Large intestine (tissue), 3 donors: Measurements from ENCODE around the gene ZNF624. TPM values are rescaled to one million over a fixed set of nuclear protein-coding genes. Genes with fewer than 3 reads are reported as not detected.
"Not testable (repeated sequence)": the region's sequence is repeated elsewhere in the genome, so short reads cannot be mapped to it uniquely, and the experiment has no call there.

Source experiments
- DNase-seq, 2 donors: peaks; one replicate each; pipeline versions ENCODE4 v3.0.0 to v3.0.0-alpha.2; 2013
- H3K27ac ChIP-seq: one replicate; pipeline ENCODE4 v1.5.1; 2013; ENCODE audit warnings: low read length
- H3K27me3 ChIP-seq: 2 replicates; pipeline ENCODE4 v1.6.1; 2013; ENCODE audit warnings: low read length; ENCODE audit not compliant: control insufficient read depth, insufficient read depth
- H3K36me3 ChIP-seq: 2 replicates; pipeline ENCODE4 v1.6.1; 2013; ENCODE audit warnings: low read length; ENCODE audit not compliant: control insufficient read depth, insufficient read depth
- H3K4me1 ChIP-seq: one replicate; pipeline ENCODE4 v1.6.1; 2013; ENCODE audit warnings: low read length; ENCODE audit not compliant: control insufficient read depth, insufficient read depth
- H3K4me3 ChIP-seq: one replicate; pipeline ENCODE4 v1.5.1; 2013; ENCODE audit warnings: low read length
- H3K9me3 ChIP-seq: one replicate; pipeline ENCODE4 v1.6.1; 2013; ENCODE audit warnings: mild to moderate bottlenecking, low read depth, low read length, moderate library complexity; ENCODE audit not compliant: control insufficient read depth
- WGBS: methylation state at CpG from one replicate; pipeline ENCODE4 v1.1.5; 2013; ENCODE audit warnings: low lambda C conversion rate; ENCODE audit not compliant: insufficient coverage; 5-methylcytosine and 5-hydroxymethylcytosine counted together
- polyA plus RNA-seq: library from polyadenylated mRNA; unstranded; fragments of 120-200 nt; gene quantifications from one replicate; pipeline ENCODE4 v1.2.1, GENCODE V29; 2013

The ZNF624 gene
- polyA plus RNA-seq, 1 donor: 5.3 TPM

GRCh38 chr17:16666907-16667636 is 13.4 kb upstream of the ZNF624 start:
- not testable (repeated sequence) for H3K27ac ChIP-seq, H3K4me1 ChIP-seq, H3K9me3 ChIP-seq, H3K36me3 ChIP-seq
- Histone ChIP-seq H3K27me3 (peaks cover 37% of the 10 kb centered on the region), H3K4me3 (peak overlapping the region; percentile 13)
- DNase-seq: peak in 1 of 2 donors; percentile 20
- WGBS: no CpG with 5 or more reads among the region's 61 CpGs

DNA sequence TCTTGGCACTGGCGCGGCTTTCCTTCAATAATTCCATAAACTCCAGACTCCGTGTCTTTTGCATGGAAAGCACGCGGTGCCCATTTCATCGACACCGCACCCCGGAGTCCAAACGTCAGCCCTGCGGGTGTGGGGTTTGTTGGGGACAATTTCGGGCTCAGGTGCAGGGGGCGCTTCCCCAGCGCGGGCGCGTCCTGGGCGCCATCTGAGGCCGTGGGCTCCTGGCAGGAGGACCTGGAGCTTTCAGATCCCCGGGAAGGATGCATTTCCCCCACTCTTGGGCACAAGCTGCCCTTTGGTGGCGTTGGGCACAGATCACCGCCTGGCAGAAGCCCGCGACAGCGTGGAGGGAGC is 12.9 kb upstream of the ZNF624 start:
- H3K4me1 ChIP-seq, H3K9me3 ChIP-seq, H3K36me3 ChIP-seq, H3K27ac ChIP-seq, DNase-seq, H3K4me3 ChIP-seq: not testable (repeated sequence)
- H3K27me3 ChIP-seq: peaks cover 38% of the 10 kb centered on the region
- no CpG with 5 or more reads among the region's 24 CpGs for WGBS

GRCh38 chr17:16662936-16663335 is 9.3 kb upstream of the ZNF624 start:
- H3K9me3 ChIP-seq: no peaks in the 10 kb centered on the region
- 80% methylated on average over 1 of the region's 1 CpG for WGBS
- DNase-seq: no peak
- H3K36me3 ChIP-seq: no peaks in the 10 kb centered on the region
- H3K27me3 ChIP-seq: peaks cover 30% of the 10 kb centered on the region
- H3K4me3 ChIP-seq: no peak overlapping the region
- H3K4me1 ChIP-seq: peaks cover 3% of the 10 kb centered on the region
- H3K27ac ChIP-seq: no peak overlapping the region

- H3K27ac ChIP-seq: no peak overlapping the region
- no peak overlapping the region for H3K4me3 ChIP-seq
- H3K27me3 ChIP-seq: peaks cover 19% of the 10 kb centered on the region
- DNase-seq: no peak
- H3K4me1 ChIP-seq: no peaks in the 10 kb centered on the region
- H3K9me3 ChIP-seq: no peaks in the 10 kb centered on the region
- H3K36me3 ChIP-seq: no peaks in the 10 kb centered on the region
Observed at GRCh38 chr17:16661217-16661616, 7.6 kb upstream of the ZNF624 start.

DNA sequence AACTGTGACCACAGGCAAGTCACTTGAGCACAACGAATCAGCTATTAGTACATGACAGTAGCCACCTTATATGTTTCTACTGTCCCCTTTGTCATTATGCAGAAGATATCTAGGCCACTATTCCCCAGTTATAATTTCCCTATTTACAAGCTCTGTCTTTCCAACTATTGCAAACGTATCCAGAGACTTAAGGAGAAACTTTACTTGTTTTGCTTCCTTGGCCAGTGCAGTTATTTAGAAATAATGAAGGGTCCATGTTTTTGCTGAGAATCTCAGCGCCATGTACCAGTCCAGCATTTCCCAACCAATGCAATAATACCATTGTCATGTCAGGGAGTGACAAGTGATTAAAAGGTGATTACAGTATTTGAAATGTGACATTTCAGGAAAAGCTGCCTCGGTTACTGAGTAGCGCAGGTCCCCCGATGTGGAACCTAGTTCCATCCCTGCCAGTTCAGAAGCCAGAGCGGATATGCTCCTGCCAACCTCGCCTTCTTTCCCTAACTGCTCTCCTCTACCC is 743 bp downstream of the ZNF624 start:
- WGBS: no CpG with 5 or more reads among the region's 8 CpGs
- peak in 1 of 2 donors; percentile 19 for DNase-seq

DNA sequence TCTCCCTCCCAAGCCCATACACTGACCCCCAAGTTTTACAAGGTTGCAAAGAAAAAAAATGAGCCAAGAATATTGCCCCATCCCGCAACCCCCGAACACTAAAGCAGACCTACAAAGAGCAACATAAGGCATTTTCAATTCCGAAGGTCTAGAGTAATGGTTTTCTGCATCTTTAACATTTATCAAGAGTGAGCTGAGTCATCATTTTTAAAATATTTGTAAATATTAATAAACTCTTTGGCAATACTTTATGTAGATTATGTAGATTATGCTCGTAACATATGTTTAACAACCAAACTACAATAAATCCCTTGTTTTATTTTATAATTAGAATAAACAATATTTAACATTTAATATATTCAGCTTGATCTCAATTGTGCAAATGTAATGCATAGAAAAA is 1.4 kb downstream of the ZNF624 start:
- Histone ChIP-seq H3K9me3 (no peaks in the 10 kb centered on the region), H3K4me3 (no peak overlapping the region), H3K4me1 (no peaks in the 10 kb centered on the region), H3K36me3 (peaks cover 3% of the 10 kb centered on the region), H3K27ac (no peak overlapping the region), H3K27me3 (no peaks in the 10 kb centered on the region)
- 84% methylated on average over 2 of the region's 4 CpGs for WGBS
- DNase-seq: no peak

More for the DNA sequence above, 743 bp downstream of the ZNF624 start:
- Histone ChIP-seq H3K27me3 (no peaks in the 10 kb centered on the region), H3K36me3 (peaks cover 3% of the 10 kb centered on the region), H3K4me1 (no peaks in the 10 kb centered on the region), H3K4me3 (peak overlapping the region; percentile 84), H3K27ac (peak overlapping the region; percentile 89), H3K9me3 (no peaks in the 10 kb centered on the region)

GRCh38 chr17:16649585-16649984 is 4.1 kb downstream of the ZNF624 start:
- WGBS: 90% methylated on average over 2 of the region's 3 CpGs
- Histone ChIP-seq H3K36me3 (peaks cover 5% of the 10 kb centered on the region), H3K27me3 (no peaks in the 10 kb centered on the region), H3K9me3 (no peaks in the 10 kb centered on the region), H3K4me3 (no peak overlapping the region), H3K4me1 (no peaks in the 10 kb centered on the region), H3K27ac (no peak overlapping the region)
- no peak for DNase-seq

- H3K4me1 ChIP-seq: no peaks in the 10 kb centered on the region
- no peak for DNase-seq
- no peak overlapping the region for H3K4me3 ChIP-seq
- WGBS: no CpG with 5 or more reads among the region's 1 CpG
- H3K9me3 ChIP-seq: peaks cover 9% of the 10 kb centered on the region
- no peak overlapping the region for H3K27ac ChIP-seq
- peaks cover 9% of the 10 kb centered on the region for H3K36me3 ChIP-seq
- H3K27me3 ChIP-seq: no peaks in the 10 kb centered on the region
Observed at GRCh38 chr17:16639438-16639837, 14.2 kb downstream of the ZNF624 start.

DNA sequence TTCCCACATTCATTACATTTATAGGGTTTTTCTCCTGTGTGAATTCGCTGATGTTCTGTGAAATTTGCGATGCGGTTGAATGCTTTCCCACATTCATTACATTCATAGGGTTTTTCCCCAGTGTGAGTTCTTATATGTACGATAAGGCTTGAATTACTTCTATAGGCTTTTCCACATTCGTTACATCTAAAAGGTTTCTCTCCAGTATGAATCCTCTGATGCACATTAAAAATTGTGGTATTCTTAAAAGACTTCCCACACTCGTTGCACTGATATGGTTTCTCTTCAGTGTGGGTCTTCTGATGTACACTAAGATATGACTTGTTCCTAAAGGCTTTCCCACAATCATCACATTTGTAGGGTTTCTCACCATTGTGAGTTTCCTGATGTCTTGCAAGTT is 30.4 kb downstream of the ZNF624 start:
- H3K4me1 ChIP-seq: no peaks in the 10 kb centered on the region
- H3K36me3 ChIP-seq: peaks cover 18% of the 10 kb centered on the region
- H3K9me3 ChIP-seq: peaks cover 47% of the 10 kb centered on the region
- no peak overlapping the region for H3K4me3 ChIP-seq
- 100% methylated on average over 3 of the region's 6 CpGs for WGBS
- no peak overlapping the region for H3K27ac ChIP-seq
- H3K27me3 ChIP-seq: no peaks in the 10 kb centered on the region
- DNase-seq: no peak

DNA sequence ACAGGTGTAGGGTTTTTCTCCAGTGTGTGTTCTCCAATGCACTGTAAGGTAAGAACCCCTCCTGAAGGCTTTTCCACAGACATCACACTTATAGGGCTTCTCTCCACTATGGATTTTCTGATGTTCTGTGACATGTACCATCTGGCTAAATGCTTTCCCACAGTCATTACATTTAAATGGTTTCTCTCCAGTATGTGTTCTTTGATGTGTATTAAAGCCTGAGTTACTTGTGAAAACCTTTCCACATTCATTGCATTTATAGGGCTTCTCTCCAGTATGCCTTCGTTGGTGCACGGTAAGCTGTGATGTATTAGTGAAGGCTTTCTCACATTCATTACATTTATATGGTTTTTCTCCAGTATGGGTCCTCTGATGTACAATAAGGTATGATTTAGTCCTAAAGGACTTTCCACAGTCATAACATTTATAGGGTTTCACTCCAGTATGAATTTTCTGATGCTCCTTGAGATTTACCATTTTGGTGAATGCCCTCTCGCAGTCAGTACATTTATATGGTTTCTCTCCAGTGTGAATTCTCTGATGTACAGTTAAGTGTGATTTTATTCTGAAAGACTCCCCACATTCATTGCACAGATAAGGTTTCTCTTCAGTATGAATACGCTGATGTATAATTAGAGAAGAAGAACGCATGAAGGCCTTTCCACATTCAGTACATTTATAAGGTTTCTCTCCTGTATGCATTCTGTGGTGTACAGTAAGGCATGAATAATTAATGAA is 30.9 kb downstream of the ZNF624 start:
- peaks cover 49% of the 10 kb centered on the region for H3K9me3 ChIP-seq
- H3K36me3 ChIP-seq: peaks cover 18% of the 10 kb centered on the region
- H3K27ac ChIP-seq: no peak overlapping the region
- no peaks in the 10 kb centered on the region for H3K27me3 ChIP-seq
- H3K4me3 ChIP-seq: no peak overlapping the region
- H3K4me1 ChIP-seq: no peaks in the 10 kb centered on the region
- DNase-seq: no peak
- WGBS: 80% methylated on average over 1 of the region's 5 CpGs
